Left kidney (tissue), 8 donors: ENCODE measurements around the gene SLC6A16. TPM values are rescaled to one million over a fixed set of nuclear protein-coding genes. Genes with fewer than 3 reads are reported as not detected.
"Not testable (repeated sequence)": the region's sequence is repeated elsewhere in the genome, so short reads cannot be mapped to it uniquely, and the experiment has no call there.

Experiments used
- DNase-seq: peaks from one replicate; pipeline ENCODE4 v3.0.0-alpha.2; 2013
- long read RNA-seq, 8 donors: transcript quantifications; one replicate each; lab custom pipeline, GENCODE V29; 2026
- polyA plus RNA-seq: library from polyadenylated mRNA; unstranded; fragments of 120-200 nt; gene quantifications from one replicate; pipeline ENCODE4 v1.2.1, GENCODE V29; 2013; ENCODE audit not compliant: insufficient read length

Gene SLC6A16
- 5.3 TPM for polyA plus RNA-seq
- long read RNA-seq, donor 1 = 0 reads
- long read RNA-seq, donor 2 = 0 reads
- long read RNA-seq, donor 3 = 0 reads
- long read RNA-seq, donor 4 = 0 reads
- long read RNA-seq, donor 5 = 0 reads
- long read RNA-seq, donor 6 = 0 reads
- long read RNA-seq, donor 7 = 0 reads
- long read RNA-seq, donor 8 = 0 reads

DNA sequence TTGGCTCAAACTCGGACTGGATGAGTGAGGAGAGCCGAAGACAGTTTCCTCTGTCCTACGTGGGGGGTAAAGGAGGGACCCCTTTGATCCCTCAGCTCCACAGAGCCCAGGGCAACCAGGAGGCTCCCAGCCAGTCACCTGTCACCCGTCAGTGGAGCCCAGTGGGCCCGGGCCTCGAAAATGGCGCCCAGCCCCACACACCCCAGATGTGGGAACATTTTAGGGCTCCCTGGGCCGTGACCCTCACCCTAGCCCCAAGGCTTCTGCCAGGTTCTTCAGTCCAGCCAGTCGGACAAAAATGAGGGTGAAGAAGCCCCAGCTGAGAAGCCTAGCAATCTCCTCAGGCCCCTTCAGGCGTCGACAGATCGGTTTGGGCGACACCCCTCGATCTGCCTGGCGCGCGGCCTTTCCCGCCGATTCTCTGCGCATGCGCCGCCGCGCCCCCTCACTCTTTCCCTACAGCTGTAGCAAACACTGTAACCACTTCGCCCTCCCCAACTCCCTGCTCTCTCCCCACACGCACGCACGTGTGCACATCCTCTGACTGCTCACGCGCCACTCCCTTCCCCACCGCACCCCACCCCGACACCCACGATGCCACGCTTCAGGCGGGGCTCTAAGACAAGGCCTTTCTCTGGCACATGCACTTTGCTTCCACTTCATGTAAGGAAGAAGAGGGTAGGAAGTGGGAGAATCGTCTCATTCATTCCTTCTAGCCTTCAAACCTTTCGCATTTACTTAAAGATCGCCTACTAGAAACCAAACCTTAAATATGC, at the start of gene SLC6A16:
Gene SLC6A16, minus strand, starts transcription at position 391 of the 776 bp plus-strand sequence. CDS start 13,844 bp downstream, outside the sequence.
- no peak for DNase-seq

DNA sequence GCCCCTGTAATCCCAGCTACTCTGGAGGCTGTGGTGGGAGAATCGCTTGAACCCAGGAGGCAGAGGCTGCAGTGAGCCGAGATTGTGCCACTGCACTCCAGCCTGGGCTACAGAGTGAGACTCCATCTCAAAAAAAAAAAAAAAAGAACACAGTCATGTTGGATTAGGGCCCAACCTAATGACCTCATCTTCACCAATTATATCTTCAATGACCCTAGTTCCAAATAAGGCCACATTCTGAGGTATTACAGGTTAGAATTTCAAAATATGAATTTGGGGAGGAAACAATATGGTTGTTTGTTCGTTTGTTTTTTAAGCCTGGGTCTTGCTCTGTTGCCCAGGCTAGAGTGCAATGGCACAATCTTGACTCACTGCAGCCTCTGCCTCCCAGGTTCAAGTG, 48.2 kb upstream of the SLC6A16 start:
- DNase-seq = not testable (repeated sequence)

DNA sequence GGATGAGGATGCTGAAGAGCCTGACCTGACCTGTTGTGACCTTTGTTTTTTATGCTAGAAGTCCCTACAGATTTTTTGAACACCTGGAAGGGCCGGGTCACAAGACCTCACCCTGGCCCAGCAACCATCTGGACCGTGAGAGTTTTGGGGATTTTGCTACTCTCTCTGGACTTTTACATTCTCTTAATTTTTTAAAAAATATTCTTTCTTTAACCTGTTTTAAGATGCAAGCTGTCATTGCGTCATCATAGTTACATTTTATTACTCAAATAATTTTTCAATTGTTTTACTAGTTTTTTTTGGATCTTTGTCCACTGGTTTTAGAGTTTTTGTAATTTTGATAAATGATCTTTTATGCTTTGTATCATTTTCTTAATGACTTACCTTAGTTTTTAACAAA, 46.2 kb upstream of the SLC6A16 start:
- DNase-seq = no peak

DNA sequence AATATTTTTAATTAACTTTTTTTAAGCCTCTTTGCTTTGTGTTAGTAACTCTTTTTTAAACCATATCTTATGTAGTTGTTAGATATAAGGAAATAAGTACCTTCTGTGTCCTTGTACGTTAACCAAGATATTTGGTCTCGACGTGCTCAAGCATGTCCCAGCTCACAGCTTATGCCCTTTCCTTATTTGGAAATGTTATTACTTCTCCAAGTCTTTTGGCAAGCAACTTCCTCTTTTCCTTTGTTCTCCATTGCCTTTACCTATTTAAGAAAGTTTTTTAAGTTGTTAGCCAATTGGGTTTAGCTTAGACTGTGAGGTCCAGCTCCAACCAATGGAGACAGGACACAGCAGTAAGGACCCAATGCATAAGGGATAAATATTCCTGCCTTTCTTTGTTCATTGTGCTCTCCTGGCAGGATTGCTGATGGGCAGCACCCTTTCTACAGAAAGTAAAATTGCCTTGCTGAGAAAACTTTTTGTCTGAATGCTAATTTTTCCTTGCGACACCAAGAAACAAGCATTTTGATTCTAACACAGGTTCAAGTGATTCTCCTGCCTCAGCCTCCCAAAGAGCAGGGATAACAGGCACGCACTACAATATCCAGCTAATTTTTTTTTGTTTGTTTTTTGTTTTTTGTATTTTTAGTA, 43.8 kb upstream of the SLC6A16 start:
- no peak for DNase-seq

DNA sequence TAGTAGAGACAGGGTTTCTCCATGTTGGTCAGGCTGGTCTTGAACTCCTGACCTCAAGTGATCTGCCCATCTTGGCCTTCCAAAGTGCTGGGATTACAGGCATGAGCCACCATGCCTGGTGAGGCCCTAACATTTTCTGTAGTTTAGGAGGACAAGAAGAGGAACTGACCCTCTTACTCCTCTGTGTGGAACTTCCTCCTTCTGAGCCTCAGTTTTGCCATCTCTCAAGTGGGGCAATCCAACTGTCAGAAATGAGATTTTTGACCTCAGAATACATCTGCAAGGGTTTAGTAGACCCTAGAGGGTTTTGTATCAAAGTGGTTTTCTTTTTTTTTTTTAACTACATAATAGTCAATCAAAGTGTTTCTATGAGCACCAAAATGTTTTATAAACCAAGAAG, 41.1 kb upstream of the SLC6A16 start:
- DNase-seq = no peak

DNA sequence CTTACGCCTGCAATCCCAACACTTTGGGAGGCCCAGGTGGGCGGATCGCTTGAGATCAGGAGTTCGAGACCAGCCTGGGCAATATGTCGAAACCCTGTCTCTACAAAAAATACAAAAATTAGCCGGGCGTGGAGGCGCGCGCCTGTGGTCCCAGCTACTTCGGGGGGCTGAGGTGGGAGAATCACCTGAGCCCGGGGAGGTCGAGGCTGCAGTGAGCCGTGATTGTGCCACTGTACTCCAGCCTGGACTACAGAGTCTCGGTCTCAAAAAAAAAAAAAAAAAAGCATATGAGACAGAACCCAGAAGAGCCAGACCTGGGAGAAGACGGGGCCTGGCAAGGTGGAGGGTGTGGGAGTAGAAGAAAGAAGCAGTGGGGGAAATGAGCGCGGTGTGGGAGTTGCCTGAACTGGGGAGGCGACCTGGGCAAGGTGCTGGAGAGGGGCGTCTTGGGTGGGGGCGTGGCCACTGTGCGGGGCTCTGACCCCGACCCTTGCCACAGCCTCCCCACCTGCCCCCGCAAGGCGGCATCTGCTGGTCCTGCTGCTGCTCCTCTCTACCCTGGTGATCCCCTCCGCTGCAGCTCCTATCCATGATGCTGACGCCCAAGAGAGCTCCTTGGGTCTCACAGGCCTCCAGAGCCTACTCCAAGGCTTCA, 39.2 kb upstream of the SLC6A16 start:
- DNase-seq = no peak

DNA sequence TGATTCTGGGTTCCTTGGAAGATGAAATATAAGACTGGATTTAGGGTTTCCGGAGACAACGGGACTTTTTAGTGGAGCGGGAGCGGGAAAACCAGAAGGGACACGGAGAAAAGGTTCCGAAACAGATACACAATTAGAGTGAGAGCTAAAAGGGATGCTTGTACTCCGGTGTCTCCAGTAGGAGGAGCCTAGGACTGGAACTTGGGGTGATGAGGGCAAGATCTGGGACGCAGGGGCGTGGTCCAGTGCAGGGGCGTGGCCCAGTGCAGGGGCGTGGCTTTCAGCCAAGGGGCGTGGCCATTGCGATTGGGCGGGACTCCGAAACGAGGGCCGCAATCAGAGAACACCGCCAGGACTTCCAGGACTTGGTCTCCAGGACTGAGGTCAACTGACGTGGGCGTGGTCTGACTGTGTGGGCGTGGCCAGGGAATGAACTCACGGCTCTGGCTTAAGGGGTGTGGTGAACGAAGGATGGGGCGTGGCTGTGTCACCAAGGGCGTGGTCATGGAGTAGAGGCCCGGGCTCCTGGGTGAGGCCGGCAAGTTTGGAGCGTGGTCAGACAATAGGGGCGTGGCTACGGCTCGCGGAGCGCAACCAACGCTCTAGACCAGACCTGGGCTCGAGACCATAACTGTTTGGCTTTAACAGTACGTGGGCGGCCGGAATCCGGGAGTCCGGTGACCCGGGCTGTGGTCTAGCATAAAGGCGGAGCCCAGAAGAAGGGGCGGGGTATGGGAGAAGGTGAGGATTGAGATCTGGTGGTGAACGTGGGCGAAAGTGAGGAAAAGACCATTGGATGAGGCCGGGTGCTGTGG, 38.5 kb upstream of the SLC6A16 start, which contains the start of gene DKKL1:
Gene DKKL1, plus strand, starts transcription at position 610 of the 815 bp plus-strand sequence. Its CDS starts 122 bp downstream, at position 732.
- peak; percentile 98 for DNase-seq

DNA sequence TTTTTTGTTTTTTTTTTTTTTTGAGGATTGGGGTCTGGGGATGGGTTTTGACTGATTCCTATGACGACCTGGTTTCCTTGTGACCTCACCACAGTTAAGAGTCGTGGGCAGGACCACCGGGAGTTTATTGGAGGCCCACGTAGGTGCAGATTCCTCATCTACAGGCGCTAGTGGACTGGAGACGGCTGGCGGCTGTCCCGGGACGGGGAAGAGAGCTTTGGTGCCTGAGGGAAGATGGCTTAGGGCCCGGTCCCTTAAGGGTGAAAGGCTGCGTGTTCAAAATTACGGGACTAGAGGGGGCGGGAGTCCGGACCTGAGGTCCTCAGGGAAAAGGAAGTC, 37.9 kb upstream of the SLC6A16 start:
- no peak for DNase-seq

DNA sequence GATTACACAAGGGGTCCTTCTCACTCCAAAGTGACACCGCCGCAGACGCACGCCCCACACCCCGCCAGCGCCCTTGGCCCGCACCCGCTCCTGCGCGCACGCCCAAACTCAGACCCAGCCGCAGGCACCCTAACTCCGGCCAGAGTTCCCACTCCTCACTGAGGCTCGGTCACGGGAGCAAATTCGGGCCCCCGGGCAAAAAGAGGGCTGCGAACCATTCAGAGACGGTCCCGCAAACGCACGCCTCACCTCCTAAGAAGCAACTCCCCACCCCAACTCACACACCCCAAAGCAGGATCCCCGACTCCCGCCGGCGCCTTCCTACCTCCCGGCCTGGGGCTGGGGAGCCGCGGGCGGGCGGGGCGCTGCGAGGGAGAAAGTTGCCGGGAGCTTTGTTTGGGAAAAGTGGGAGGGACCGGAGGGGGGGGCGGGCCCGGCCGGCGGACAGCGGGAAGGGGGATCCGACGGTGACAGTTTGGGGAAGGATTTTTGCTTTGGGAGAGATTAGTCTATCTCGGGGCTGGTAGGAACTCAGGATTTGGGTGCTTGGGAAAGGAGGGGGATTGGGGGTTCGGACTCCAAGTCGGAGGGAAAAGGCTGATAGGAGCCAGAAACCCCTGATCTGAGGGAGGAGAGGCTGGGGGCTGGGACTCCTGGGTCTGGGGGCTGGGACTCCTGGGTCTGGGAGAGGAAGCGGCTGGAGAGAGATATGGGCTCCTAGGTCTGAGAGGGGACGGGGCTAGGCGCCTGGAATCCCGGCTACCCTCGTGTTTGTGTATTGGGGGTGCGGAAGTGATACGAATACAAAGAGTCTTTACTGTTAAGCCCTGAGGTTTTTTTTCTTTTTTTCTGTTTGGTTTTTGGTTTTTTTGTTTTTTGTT, 37.3 kb upstream of the SLC6A16 start, which contains the start of gene TEAD2:
Gene TEAD2, minus strand, starts transcription at position 369 of the 881 bp plus-strand sequence. CDS start 2,341 bp downstream, outside the sequence.
- DNase-seq = peak; percentile 78

DNA sequence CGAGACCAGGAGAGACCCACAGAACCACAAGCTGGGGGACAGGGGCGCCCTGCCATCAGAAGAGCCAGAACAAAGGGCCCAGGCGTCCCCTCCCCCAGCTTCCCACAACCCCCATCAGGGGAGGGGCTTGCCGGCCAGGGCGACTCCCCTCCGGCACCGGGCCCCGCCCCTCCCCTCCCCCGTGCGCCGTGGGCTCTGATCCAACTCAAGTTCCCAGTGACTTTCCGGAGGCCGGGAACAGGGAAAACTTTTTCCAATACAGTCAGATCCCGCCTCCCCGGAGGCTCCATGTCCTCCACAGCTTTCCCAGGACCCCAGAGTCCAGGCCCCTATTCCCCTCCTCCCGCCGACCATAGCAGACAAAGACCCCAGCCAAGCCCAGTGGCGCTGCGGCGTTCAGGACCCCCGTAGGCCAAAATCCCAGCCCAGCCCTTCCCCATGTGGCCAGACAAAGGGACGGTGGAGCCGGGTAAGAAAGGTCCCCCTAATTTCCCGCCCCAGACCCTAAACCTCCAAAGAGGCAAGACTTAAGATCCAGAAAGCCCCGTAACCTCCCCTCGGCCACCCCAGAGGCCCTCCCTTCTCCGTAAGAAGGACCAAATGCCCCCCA, 36.6 kb upstream of the SLC6A16 start:
- peak; percentile 94 for DNase-seq

DNA sequence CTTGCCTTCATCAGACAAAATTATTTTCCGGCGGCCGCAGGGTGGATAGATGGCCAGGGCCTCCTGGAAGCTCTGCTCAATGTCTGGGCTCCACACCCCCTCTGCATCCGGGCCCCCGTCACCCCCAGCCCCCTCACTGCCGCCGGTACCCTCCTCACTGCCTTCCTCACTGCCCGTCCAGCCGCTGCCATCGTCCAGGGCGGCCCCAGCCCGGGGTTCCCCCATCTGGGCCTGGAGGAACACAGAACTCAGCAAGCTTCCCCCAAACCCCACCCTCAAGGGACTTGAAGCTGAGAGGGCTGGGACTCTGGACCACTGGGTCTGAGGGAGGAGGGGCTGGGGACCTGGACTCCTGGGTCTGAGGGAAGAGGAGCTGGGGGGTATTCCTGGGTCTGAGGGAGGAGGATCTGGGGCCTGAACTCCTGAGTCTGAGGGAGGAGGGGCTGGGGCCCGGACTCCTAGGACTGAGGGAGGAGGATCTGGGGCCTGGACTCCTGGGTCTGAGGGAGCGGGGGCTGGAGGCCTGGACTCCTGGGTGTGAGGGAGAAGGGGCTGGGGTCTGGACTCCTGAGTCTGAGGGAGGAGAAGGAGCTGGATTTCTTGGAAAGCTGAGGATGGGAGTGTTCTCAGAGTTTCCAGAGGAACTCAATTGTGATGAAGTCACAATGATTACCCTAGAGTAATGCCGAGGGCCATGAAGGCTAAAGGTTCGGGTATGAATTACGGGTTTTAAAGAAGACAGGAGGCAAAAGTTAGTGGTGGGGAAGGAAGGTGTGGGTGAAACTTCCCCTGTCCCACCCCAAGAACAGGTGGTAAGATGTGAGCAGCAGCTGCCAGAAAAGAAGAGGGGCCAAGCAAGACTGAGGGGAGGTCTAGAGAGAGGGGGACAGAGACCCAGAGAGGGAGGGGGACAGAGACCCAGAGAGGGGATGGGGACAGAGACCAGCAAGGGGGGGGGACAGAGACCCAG, 35.1 kb upstream of the SLC6A16 start:
- DNase-seq = no peak

DNA sequence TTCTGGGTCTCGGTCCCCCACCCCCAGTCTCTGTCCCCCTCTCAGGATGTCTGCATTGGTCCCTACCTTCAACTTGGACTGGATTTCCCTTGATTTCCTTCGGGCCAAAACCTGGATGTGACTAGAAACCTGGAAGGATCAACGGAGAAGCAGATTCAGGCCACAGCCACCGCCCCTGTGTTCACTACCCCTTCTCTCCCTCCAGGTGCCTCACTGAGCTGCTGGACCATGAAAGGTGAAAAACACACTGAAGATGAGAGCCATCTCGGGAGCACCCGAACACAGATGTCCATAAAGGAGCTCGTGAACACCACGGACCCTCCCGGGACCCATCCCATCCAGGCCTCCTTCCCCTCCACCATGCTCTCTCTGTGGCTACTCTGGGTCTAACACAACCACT, 32.2 kb upstream of the SLC6A16 start:
- no peak for DNase-seq

DNA sequence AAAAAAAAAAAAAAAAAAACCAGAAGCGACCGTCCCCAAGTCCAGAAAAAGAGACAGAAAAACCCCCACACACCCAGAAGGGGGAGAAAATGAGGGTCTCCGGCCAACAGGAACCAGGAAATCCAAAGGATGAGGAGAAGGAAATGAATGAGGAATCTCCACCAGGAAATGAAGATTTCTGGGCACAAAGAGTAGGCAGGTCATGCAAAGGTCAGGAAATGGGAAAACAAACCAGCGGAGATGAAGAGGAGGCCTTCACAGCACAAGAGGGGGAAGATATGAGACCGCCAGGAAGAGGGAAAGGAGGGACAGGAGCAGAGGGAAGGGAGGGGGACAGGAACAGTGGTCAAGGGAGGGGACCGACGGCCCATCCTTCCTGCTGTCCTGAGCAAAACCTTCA, 31.4 kb upstream of the SLC6A16 start:
- DNase-seq = no peak

DNA sequence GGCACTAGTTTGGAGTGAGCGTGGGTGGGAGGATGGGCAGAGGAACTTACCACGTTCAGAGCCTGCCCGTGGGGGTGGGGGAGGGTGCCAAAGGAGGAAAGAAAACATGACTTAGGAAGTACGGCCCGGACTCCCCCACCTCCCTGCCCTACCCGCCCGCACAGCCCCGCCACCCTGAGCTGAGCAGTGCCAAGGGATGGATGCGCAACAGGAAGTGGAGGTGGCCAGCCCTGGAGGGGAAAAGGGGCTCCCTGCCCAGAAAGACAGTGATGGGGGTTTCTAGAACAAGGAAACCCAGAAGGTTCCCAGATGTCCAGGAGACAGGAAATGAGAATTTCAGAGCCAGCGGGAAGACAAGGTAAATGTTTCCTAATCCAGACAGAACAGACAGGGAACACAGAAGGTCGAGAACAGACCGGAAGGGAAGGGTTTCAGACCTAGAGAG, 30.9 kb upstream of the SLC6A16 start:
- DNase-seq = no peak

DNA sequence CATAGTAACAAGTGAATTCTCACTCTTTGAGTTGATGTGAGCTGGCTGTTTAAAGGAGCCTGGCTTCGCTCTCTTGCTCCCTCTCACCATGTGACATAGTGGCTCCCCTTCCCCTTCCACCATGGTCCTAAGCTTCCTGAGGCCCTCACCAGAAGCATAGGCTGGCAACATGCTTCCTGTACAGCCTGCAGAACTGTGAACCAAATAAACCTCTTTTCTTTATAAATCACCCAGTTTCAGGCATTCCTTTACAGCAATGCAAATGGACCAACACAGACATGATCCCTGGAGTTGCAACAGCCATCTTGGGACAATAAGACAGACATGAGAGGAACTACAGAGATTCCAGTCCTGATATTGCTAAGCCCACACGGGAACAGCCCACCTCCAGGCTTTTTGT, 24.6 kb upstream of the SLC6A16 start:
- DNase-seq = no peak

DNA sequence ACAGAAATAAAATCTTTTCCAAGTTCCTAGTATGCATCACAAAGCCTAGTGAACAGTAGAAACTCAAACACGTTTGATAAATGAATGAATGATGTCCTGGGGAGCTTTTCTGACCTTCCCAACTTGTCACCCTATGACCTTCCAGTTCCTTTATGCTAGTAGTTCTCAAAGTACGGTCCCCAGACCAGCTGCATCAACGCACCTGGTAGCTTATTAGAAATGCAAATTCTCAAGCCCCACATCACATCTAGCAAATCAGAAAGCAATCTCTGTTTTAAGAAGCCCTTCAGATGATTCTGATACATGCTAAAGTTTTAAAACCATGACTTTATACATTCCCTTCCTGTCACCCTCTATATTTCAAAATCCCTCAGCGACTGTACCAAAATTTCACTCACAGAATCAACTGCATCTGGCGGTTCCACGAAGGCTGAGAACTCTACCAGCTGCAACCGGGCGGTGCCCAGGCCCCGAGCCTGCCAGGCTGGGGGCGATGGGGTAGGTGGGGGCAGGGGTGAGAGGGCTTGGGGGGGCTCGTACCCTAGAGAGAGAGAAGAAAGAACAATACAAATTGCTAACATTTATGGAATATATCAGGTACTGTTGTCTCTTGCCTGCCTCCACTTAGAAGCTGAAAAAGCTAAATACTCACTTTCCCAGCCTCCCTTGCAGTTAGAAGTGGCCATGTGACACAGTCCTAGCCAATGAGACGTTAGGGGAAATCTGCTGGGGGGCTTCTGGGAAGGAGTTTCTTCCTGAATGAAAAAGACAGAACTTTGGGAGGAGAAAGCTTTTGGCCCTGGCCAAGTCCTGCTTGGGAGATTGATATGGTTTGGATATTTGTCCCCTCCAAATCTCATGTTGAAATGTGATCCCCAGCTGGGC, 23.6 kb upstream of the SLC6A16 start:
- no peak for DNase-seq

DNA sequence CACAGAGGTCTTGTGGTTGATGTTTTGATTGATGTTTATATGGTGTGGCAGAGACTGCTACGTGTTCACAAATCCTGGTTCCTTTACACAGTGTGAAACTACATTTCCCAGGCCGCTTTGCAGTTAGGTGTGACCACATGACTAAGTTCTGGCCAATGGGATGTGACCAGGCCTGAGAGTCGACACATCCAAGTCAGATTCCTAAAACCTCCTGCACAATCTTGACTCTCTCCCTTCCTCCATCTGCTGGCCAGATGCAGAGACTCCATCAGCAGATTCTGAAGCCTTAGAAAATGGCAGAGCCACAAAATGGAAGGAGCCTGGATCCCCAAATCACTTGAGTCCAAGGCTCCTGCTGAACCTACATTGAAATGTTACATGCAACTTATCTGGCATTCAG, 22.8 kb upstream of the SLC6A16 start:
- DNase-seq = no peak

DNA sequence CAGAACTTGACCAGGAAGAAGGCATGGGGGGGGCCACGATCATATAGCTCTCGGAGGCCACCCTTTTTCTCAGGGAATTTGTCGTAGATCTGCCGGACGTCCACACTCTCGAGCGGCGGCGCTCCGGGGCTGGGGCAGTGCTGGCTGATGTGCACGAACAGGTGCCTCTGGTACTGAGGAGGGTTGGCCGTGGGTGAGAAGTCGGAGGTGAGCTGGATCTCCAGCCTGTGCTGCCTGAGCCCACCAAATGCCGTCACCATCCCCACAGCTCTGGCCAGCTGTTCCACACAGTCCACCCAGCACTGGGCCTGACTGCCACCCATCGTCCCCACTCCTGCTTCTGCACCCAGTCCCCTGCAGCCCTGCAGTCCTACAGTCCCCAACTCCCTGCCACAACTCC, 22.2 kb upstream of the SLC6A16 start:
- DNase-seq = no peak
